Measurements from ENCODE around the gene CABP7. TPM values are rescaled to one million over a fixed set of nuclear protein-coding genes. Genes with fewer than 3 reads are reported as not detected.

Gene CABP7
- total and polyA plus RNA-seq, 7 donors: 0.03 to 0.07 (median 0.04) TPM; not detected in 4

DNA sequence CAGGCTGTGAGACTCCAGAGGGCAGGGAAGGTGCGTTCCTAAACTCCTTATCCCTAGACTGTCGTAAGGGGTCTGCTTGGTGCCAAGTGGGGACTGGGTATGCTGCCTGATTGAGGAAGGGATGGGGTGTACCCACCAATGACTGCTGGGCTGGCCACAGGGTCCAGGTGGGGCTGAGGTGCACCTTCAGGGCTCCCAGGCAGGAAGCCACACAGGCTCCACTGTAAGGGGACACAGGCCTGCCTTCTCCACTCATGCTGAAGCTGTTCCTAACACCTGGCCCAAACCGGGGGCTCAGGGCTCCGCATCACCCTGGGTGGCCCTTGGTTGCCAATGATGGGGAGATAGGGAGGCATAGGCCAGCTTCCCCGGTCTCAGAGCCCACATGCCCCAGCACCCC, 20.4 kb downstream of the CABP7 start:
- WGBS, 3 donors: 91 to 95% (median 93%) methylated on average over 5 of the region's 5 CpGs
- ATAC-seq (no peak), DNase-seq (no peak)
- Histone ChIP-seq H3K27me3 (ENCODE audit: insufficient read depth in 3 of 3, low read length in 2 of 3) (no peaks in the 10 kb centered on the region), H3K36me3 (ENCODE audit: insufficient read depth in 1 of 2, low read depth in 1 of 2) (peaks cover 0 to 55% of the 10 kb centered on the region in 2 donors), H3K4me1 (peaks cover 9% of the 10 kb centered on the region), H3K9me3 (no peaks in the 10 kb centered on the region), H3K4me3 (no peak overlapping the region), H3K27ac (no peak overlapping the region)
- TF ChIP-seq, protein P1, sequence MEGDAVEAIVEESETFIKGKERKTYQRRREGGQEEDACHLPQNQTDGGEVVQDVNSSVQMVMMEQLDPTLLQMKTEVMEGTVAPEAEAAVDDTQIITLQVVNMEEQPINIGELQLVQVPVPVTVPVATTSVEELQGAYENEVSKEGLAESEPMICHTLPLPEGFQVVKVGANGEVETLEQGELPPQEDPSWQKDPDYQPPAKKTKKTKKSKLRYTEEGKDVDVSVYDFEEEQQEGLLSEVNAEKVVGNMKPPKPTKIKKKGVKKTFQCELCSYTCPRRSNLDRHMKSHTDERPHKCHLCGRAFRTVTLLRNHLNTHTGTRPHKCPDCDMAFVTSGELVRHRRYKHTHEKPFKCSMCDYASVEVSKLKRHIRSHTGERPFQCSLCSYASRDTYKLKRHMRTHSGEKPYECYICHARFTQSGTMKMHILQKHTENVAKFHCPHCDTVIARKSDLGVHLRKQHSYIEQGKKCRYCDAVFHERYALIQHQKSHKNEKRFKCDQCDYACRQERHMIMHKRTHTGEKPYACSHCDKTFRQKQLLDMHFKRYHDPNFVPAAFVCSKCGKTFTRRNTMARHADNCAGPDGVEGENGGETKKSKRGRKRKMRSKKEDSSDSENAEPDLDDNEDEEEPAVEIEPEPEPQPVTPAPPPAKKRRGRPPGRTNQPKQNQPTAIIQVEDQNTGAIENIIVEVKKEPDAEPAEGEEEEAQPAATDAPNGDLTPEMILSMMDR (IDR thresholded peaks at IDR 0.05): no peak
- intact Hi-C loops (cut with DNase I): no loop called here

DNA sequence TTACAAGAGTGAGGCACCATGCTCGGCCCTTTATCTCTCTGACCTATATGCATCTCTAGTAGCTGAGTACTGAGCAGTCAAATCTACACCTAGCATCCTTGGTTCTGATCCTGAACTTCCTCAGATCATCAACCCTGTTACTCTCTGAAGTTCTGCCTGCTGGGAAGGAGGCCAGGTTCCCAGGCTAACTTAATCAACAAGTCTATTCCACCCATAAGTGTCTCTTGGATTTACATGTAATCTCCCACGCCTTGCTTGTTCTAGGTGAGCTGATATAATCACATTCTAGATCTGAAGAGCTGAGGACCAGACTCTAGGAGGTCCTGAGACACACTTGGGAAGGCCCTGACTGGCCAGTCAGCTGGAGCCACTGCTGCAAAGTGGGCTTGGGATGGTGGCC, 22.1 kb downstream of the CABP7 start:
- intact Hi-C loops (cut with DNase I): no loop called here
- peaks cover 11% of the 10 kb centered on the region for H3K4me1 ChIP-seq
- no peaks in the 10 kb centered on the region for H3K27me3 ChIP-seq (ENCODE audit: insufficient read depth in 3 of 3, low read length in 2 of 3)
- H3K4me3 ChIP-seq: no peak overlapping the region
- H3K36me3 ChIP-seq (ENCODE audit: insufficient read depth in 1 of 2, low read depth in 1 of 2): peaks cover 0 to 59% of the 10 kb centered on the region in 2 donors
- DNase-seq (no peak), ATAC-seq (no peak)
- no peak overlapping the region for H3K27ac ChIP-seq
- TF ChIP-seq, protein P1 (IDR thresholded peaks at IDR 0.05): no peak
- no peaks in the 10 kb centered on the region for H3K9me3 ChIP-seq
- 87 to 98% (median 94%) methylated on average over 2 of the region's 2 CpGs for WGBS, 3 donors

DNA sequence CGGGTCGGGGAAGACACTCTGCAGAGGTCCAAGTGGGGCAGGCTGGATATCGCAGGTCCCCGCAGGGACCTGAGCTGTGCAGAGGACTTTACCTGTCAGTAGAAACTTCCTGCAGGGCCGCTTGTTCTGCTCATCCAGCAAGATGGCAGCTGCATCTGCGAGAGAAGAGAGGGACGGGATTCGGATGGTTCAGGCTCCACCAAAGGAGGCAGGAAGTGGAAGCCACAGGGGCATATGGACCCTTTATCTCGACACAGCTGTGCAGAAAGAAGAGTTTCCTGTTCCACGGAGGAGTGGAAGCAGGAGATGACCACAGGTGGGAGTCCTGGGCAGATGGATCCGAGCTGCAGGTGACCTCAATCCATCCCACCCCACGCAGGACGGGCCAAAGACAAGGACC, 22.5 kb downstream of the CABP7 start:
- TF ChIP-seq, protein P1 (IDR thresholded peaks at IDR 0.05): no peak
- ATAC-seq (no peak), DNase-seq (no peak)
- Histone ChIP-seq H3K36me3 (ENCODE audit: insufficient read depth in 1 of 2, low read depth in 1 of 2) (peaks cover 0 to 63% of the 10 kb centered on the region in 2 donors), H3K9me3 (no peaks in the 10 kb centered on the region), H3K27me3 (ENCODE audit: insufficient read depth in 3 of 3, low read length in 2 of 3) (no peaks in the 10 kb centered on the region), H3K4me1 (peaks cover 11% of the 10 kb centered on the region), H3K4me3 (no peak overlapping the region), H3K27ac (no peak overlapping the region)
- 80 to 84% (median 83%) methylated on average over 13 of the region's 13 CpGs for WGBS, 3 donors
- intact Hi-C loops (cut with DNase I): no loop called here

DNA sequence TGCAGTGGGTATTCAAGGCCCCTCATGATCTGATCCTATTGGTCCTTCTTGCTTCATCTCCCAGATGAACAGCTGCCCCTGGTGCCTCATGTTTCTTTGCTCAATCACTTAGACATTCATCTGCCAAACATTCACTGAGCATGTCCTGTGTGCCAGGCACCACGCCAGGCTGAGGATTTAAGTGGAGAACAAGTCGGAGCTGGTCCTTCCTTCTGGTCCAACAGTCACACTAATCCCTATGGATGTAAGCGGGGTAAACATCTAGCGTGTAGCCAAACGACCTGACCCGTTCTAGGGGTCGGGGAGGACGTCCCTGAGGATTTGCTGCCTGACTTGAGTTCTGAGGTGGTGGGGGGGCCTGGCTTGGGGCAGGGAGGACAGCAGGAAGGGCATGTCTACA, 25.1 kb downstream of the CABP7 start:
- Histone ChIP-seq H3K27ac (peak overlapping the region; percentile 76), H3K4me3 (no peak overlapping the region), H3K4me1 (peaks cover 11% of the 10 kb centered on the region), H3K27me3 (ENCODE audit: insufficient read depth in 3 of 3, low read length in 2 of 3) (no peaks in the 10 kb centered on the region), H3K9me3 (no peaks in the 10 kb centered on the region), H3K36me3 (ENCODE audit: insufficient read depth in 1 of 2, low read depth in 1 of 2) (peaks cover 0 to 71% of the 10 kb centered on the region in 2 donors)
- WGBS, 3 donors: 18 to 22% (median 19%) methylated on average over 8 of the region's 8 CpGs
- ATAC-seq (peak; percentile 91 to 97 (median 96)), DNase-seq (peak; percentile 84 to 94)
- intact Hi-C loops (cut with DNase I): no loop called here
- TF ChIP-seq, protein P1 (IDR thresholded peaks at IDR 0.05): no peak

DNA sequence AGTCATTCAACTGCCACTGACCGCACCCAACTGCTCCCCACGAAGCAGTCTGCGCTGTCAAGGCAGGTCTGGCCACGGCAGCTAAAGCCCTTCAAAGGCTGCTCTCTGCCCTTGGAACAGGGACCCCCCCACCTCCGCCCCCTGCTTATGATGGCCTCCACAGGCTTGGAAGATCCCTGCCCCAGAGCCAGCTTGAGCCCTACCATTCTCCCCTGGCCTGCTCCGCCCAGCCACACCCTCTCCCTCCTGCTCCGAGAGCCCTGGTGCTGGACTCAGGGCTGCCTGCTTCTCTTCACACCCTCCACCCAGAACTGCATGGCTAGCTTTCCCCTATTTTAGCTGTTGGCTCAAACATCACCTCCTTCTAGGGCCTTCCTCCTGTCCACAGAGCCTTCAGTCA, 28.0 kb downstream of the CABP7 start:
- intact Hi-C loops (cut with DNase I): no loop called here
- 94 to 96% (median 96%) methylated on average over 7 of the region's 7 CpGs for WGBS, 3 donors

More for the DNA sequence above, 28.0 kb downstream of the CABP7 start:
- Histone ChIP-seq H3K36me3 (ENCODE audit: insufficient read depth in 1 of 2, low read depth in 1 of 2) (peaks cover 0 to 49% of the 10 kb centered on the region in 2 donors), H3K4me1 (peaks cover 11% of the 10 kb centered on the region), H3K27me3 (ENCODE audit: insufficient read depth in 3 of 3, low read length in 2 of 3) (no peaks in the 10 kb centered on the region), H3K4me3 (no peak overlapping the region), H3K27ac (no peak overlapping the region), H3K9me3 (no peaks in the 10 kb centered on the region)
- TF ChIP-seq, protein P1 (IDR thresholded peaks at IDR 0.05): no peak
- DNase-seq (no peak), ATAC-seq (no peak)

All from psoas muscle (tissue), 8 donors.